K562 (cell line): Measurements from ENCODE around the gene LZTS2. TPM values are rescaled to one million over a fixed set of nuclear protein-coding genes. Genes with fewer than 3 reads are reported as not detected.

Experiments
- ERF ChIP-seq: fragments of 450-650 bp; formaldehyde crosslinking; IDR thresholded peaks from 2 replicates; pipeline ENCODE4 v1.4.0; 2020; ENCODE audit warnings: mild to moderate bottlenecking, mixed read lengths
- GTF2B ChIP-seq: IDR thresholded peaks from 2 replicates; pipeline ENCODE4 v1.6.1; 2011; ENCODE audit not compliant: insufficient read length; ENCODE audit errors: extremely low read depth
- HDAC6 ChIP-seq: IDR thresholded peaks from 2 replicates; pipeline ENCODE4 v1.6.1; 2012; ENCODE audit warnings: low read depth, mild to moderate bottlenecking, control low read depth, inconsistent platforms, low read length, moderate library complexity
- HES1 ChIP-seq: fragments of 450-650 bp; IDR thresholded peaks from 2 replicates; pipeline ENCODE4 v1.6.1; 2016; ENCODE audit warnings: low read depth, mild to moderate bottlenecking, moderate library complexity
- LARP7 ChIP-seq: fragments of 450-650 bp; IDR thresholded peaks from 2 replicates; pipeline ENCODE4 v1.6.1; 2016
- MCM7 ChIP-seq, 2 experiments: fragments of 450-650 bp; IDR thresholded peaks; 2 replicates each; pipeline ENCODE4 v1.6.1; 2016 to 2018
- MEF2A ChIP-seq: IDR thresholded peaks from 2 replicates; pipeline ENCODE4 v1.6.1; 2011; ENCODE audit warnings: low read depth, mild to moderate bottlenecking, low read length, moderate library complexity; ENCODE audit not compliant: control insufficient read depth
- RREB1 ChIP-seq: fragments of 250-450 bp; sonication (Bioruptor Pico); IDR thresholded peaks from 2 replicates; pipeline ENCODE4 v1.4.0; 2020
- SETDB1 ChIP-seq: IDR thresholded peaks from one replicate; pipeline ENCODE4 v1.6.1; 2012; ENCODE audit warnings: low read length, control low read depth, inconsistent platforms
- ZNF165 ChIP-seq: fragments of 250-450 bp; sonication (Bioruptor Pico); IDR thresholded peaks from 2 replicates; pipeline ENCODE4 v1.4.0; 2020; ENCODE audit warnings: borderline replicate concordance
- ZNF41 ChIP-seq: fragments of 250-450 bp; sonication (Bioruptor Pico); conservative IDR thresholded peaks from 2 replicates; pipeline ENCODE4 v1.4.0; 2020; ENCODE audit warnings: mild to moderate bottlenecking
- ZNF76 ChIP-seq: fragments of 250-450 bp; sonication (Bioruptor Pico); IDR thresholded peaks from 2 replicates; pipeline ENCODE4 v1.4.0; 2020; ENCODE audit warnings: mild to moderate bottlenecking, moderate library complexity, borderline replicate concordance
- polyA plus RNA-seq, 8 experiments: library from polyadenylated mRNA; depleted of rRNA in 4 of 8; stranded (reverse) in 5 of 8; unstranded in 3 of 8; fragments of >200 nt; fragmentation: Nextera tagmentation in 2 of 8; fragmentation: Illumina TruSeq in 1 of 8; extraction: Ambion mirVana in 2 of 8; extraction: Trizol in 1 of 8; gene quantifications; 2 replicates each; pipeline versions ENCODE4 v1.2.1 to v1.2.3, GENCODE V29; 2011 to 2014; ENCODE audit warnings: inconsistent platforms in 1 of 8, missing spikeins in 1 of 8
- total RNA-seq, 7 experiments: library from RNA; depleted of rRNA in 6 of 7; stranded (reverse); fragments of >200 nt in 6 of 7; fragmentation: Illumina TruSeq in 2 of 7; extraction: Trizol in 2 of 7; gene quantifications; 2 replicates each; pipeline versions ENCODE4 v1.2.1 to v1.2.3, GENCODE V29; 2011 to 2021; ENCODE audit warnings: low replicate concordance in 1 of 7
- TF ChIP-seq, protein P1 (sequence below): IDR thresholded peaks from 3 replicates; pipeline ENCODE4 v1.6.1; 2011; ENCODE audit warnings: borderline replicate concordance, mild to moderate bottlenecking; ENCODE audit not compliant: insufficient read length, insufficient read depth
- TF ChIP-seq, protein P2 (sequence below), 2 experiments: IDR thresholded peaks; 2 replicates each; pipeline ENCODE4 v1.6.1; 2011; ENCODE audit warnings: borderline replicate concordance in 1 of 2, control low read depth in 1 of 2, low read depth in 1 of 2, low read length in 1 of 2, mild to moderate bottlenecking in 1 of 2, mixed read lengths in 1 of 2, moderate library complexity in 1 of 2; ENCODE audit not compliant: insufficient read depth in 1 of 2, insufficient read length in 1 of 2, poor library complexity in 1 of 2, severe bottlenecking in 1 of 2; ENCODE audit errors: extremely low read depth in 1 of 2

The LZTS2 gene
- total and polyA plus RNA-seq, 9 of the 15 experiments (the other 6 are each of a cell fraction or from before 2014, with no cell fraction given) = 0.23 to 42.5 (median 14.7) TPM

DNA sequence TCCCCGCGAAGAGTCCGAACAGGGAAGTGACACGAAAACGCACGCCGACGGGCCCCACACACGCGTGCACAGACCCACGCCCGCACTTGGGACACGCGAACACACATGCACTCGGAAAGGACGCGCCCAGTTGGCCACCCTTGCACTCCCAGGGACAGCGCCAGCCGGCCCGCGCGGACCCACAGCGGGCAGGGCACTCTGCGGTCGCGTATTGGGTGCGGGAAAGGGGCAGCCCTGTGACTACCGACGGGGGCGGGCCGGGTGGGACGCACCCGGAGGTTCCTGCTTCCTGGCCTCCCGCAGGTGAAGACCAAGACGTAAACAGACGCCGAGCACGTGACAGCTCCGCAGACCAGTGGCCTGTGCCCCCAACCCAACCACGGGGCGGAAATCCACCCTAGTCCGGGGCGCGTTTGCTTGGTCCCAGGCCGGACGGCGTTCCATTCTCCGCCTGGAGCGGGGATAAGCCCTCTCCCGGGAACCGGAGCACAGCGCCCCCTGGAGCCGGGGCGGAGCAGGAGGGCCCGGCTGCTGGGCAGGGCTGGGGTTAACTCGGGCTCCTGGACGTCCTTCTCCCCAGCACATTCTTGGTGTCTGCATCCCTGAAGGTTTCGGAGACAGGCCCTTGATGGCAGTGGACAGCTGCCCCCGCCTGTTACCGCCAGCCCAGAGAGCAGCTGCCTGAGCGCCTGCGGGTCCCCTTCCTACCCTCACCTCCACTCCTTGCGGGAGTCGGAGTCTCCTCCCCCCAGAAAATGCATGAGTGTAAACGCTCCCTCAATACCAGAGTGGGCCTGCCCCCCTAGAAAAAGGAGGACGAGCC lies 2.0 kb upstream of the LZTS2 start (continued):
- TF ChIP-seq RREB1 (CRISPR knock-in tag) = no peak
- TF ChIP-seq ERF (CRISPR knock-in tag) = 0 out of 2 replicates have a peak, but pooled peaks have one; percentile 30
- TF ChIP-seq ZNF41 (CRISPR knock-in tag) = no peak
- TF ChIP-seq MCM7 (IDR thresholded peaks at IDR 0.05) = no peak
- TF ChIP-seq HES1 = no peak
- no peak for TF ChIP-seq ZNF165
- TF ChIP-seq, protein P1, sequence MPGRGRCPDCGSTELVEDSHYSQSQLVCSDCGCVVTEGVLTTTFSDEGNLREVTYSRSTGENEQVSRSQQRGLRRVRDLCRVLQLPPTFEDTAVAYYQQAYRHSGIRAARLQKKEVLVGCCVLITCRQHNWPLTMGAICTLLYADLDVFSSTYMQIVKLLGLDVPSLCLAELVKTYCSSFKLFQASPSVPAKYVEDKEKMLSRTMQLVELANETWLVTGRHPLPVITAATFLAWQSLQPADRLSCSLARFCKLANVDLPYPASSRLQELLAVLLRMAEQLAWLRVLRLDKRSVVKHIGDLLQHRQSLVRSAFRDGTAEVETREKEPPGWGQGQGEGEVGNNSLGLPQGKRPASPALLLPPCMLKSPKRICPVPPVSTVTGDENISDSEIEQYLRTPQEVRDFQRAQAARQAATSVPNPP = no peak
- no peak for TF ChIP-seq LARP7
- no peak for TF ChIP-seq SETDB1
- no peak for TF ChIP-seq ZNF76 (CRISPR knock-in tag)
- TF ChIP-seq, protein P2, sequence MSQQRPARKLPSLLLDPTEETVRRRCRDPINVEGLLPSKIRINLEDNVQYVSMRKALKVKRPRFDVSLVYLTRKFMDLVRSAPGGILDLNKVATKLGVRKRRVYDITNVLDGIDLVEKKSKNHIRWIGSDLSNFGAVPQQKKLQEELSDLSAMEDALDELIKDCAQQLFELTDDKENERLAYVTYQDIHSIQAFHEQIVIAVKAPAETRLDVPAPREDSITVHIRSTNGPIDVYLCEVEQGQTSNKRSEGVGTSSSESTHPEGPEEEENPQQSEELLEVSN (IDR thresholded peaks at IDR 0.05; ENCODE audit: borderline replicate concordance in 1 of 2, extremely low read depth in 1 of 2, insufficient read depth in 1 of 2, insufficient read length in 1 of 2, low read depth in 1 of 2, low read length in 1 of 2, poor library complexity in 1 of 2, severe bottlenecking in 1 of 2) = peak in 1 of 2 experiments; percentile 35
- TF ChIP-seq MEF2A = no peak
- no peak for TF ChIP-seq GTF2B
- TF ChIP-seq HDAC6 = no peak
